Breast epithelium (tissue), 3 donors: Measurements from ENCODE around the gene BPGM.

Experiments
- POLR2A ChIP-seq: fragments of 450-650 bp; IDR thresholded peaks from one replicate; pipeline ENCODE4 v1.6.1; 2016; ENCODE audit warnings: antibody characterized with exemption, mild to moderate bottlenecking, moderate library complexity
- TF ChIP-seq, protein P1 (sequence below), 3 donors: fragments of 450-650 bp; IDR thresholded peaks; one replicate each; pipeline ENCODE4 v1.5.1; 2016 to 2017; ENCODE audit warnings: antibody characterized with exemption in 3 of 3, mild to moderate bottlenecking in 3 of 3, moderate library complexity in 3 of 3

DNA sequence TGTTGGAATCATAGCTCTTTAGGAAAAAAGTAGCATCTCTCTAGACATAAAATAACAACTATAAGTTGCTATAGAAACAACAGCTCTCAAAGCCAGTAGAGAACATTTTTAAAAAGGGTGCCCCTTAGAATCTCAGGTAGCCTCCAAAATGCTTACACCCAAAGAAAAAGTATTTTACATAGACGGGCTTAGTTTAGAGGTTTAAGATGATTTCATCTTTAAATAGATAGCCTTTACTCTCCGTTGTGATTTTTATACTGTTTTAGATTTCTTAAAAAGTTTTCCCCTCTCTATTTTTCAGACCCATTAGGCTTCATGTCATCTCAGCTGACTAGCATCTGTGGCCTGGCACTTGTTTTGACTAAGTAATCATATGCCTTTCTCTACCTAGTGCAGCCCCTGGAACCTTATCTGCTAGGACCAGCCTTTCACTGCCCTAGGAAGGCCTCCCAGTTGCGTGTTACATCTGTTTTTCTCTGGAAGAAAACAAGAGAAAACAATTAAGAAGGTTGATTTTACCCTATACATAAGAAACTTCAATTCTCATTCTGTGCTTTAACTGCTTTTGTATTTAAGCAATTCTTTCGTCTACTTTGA, 6.9 kb upstream of the BPGM start:
- TF ChIP-seq, protein P1, sequence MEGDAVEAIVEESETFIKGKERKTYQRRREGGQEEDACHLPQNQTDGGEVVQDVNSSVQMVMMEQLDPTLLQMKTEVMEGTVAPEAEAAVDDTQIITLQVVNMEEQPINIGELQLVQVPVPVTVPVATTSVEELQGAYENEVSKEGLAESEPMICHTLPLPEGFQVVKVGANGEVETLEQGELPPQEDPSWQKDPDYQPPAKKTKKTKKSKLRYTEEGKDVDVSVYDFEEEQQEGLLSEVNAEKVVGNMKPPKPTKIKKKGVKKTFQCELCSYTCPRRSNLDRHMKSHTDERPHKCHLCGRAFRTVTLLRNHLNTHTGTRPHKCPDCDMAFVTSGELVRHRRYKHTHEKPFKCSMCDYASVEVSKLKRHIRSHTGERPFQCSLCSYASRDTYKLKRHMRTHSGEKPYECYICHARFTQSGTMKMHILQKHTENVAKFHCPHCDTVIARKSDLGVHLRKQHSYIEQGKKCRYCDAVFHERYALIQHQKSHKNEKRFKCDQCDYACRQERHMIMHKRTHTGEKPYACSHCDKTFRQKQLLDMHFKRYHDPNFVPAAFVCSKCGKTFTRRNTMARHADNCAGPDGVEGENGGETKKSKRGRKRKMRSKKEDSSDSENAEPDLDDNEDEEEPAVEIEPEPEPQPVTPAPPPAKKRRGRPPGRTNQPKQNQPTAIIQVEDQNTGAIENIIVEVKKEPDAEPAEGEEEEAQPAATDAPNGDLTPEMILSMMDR (IDR thresholded peaks at IDR 0.05): no peak
- no peak for TF ChIP-seq POLR2A
